Raji (cell line): ENCODE measurements around the gene HBE1.

Experiments
- POLR2A ChIP-seq: IDR thresholded peaks from 2 replicates; pipeline ENCODE4 v1.6.1; 2011; ENCODE audit warnings: low read depth, low read length, control low read depth; ENCODE audit not compliant: insufficient read depth

Gene HBE1

DNA sequence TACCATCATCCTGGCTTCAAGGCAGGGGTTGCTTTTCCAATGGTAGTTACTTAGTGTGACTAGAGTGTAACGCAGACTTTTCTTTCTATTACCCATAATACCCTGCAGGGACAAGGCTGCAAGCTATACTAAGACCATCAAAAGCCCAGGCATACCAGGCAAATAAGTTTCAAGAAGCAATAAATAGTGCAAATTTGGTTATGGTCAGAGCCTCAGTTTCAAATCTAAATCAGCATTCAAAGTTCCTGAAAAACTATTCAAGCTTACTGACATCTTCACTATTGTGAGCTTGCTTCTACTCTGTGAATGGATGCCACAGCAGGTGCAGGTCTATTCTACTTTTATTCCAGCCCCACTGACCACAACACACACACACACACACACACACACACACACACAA lies 40.4 kb downstream of the HBE1 start:
- no peak for TF ChIP-seq POLR2A

DNA sequence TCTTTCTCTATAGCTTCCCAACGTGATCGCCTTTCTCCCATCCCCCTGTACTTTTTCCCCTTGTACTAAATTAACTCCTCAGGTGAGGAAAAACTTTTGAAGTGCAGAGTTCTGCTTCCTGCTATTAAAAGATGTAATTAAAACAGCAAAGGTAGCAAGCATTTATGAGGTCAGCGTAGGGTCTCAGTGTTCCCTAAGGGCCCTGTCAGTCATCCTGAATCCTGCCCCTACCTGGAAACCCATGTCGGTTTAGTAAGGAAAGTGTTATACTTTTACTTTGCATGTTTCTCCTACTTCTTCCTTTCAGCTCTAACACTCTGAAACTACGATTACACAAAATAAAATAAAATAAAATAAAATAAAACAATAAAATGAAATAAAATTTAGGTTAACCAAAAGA lies 41.6 kb downstream of the HBE1 start:
- no peak for TF ChIP-seq POLR2A

DNA sequence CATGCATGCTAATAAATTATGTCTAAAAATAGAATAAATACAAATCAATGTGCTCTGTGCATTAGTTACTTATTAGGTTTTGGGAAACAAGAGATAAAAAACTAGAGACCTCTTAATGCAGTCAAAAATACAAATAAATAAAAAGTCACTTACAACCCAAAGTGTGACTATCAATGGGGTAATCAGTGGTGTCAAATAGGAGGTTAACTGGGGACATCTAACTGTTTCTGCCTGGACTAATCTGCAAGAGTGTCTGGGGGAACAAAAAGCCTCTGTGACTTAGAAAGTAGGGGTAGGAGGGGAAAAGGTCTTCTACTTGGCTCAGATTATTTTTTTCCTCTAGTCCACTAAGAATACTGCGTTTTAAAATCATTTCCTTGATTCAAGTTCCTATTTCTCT lies 42.1 kb downstream of the HBE1 start:
- no peak for TF ChIP-seq POLR2A

DNA sequence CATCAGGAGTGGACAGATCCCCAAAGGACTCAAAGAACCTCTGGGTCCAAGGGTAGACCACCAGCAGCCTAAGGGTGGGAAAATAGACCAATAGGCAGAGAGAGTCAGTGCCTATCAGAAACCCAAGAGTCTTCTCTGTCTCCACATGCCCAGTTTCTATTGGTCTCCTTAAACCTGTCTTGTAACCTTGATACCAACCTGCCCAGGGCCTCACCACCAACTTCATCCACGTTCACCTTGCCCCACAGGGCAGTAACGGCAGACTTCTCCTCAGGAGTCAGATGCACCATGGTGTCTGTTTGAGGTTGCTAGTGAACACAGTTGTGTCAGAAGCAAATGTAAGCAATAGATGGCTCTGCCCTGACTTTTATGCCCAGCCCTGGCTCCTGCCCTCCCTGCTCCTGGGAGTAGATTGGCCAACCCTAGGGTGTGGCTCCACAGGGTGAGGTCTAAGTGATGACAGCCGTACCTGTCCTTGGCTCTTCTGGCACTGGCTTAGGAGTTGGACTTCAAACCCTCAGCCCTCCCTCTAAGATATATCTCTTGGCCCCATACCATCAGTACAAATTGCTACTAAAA lies 42.9 kb downstream of the HBE1 start, which contains the start of gene HBB:
Gene HBB (minus strand): TSS at position 340 of the 579 bp plus-strand sequence. CDS start 50 bp downstream, at position 290.
- TF ChIP-seq POLR2A: no peak

DNA sequence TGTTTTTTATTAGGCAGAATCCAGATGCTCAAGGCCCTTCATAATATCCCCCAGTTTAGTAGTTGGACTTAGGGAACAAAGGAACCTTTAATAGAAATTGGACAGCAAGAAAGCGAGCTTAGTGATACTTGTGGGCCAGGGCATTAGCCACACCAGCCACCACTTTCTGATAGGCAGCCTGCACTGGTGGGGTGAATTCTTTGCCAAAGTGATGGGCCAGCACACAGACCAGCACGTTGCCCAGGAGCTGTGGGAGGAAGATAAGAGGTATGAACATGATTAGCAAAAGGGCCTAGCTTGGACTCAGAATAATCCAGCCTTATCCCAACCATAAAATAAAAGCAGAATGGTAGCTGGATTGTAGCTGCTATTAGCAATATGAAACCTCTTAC lies 44.3 kb downstream of the HBE1 start:
- no peak for TF ChIP-seq POLR2A

DNA sequence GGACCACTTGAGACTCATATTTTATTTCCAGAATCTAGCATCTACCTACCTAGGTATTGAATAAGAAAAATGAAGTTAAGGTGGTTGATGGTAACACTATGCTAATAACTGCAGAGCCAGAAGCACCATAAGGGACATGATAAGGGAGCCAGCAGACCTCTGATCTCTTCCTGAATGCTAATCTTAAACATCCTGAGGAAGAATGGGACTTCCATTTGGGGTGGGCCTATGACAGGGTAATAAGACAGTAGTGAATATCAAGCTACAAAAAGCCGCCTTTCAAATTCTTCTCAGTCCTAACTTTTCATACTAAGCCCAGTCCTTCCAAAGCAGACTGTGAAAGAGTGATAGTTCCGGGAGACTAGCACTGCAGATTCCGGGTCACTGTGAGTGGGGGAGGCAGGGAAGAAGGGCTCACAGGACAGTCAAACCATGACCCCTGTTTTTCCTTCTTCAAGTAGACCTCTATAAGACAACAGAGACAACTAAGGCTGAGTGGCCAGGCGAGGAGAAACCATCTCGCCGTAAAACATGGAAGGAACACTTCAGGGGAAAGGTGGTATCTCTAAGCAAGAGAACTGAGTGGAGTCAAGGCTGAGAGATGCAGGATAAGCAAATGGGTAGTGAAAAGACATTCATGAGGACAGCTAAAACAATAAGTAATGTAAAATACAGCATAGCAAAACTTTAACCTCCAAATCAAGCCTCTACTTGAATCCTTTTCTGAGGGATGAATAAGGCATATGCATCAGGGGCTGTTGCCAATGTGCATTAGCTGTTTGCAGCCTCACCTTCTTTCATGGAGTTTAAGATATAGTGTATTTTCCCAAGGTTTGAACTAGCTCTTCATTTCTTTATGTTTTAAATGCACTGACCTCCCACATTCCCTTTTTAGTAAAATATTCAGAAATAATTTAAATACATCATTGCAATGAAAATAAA lies 44.9 kb downstream of the HBE1 start:
- no peak for TF ChIP-seq POLR2A

DNA sequence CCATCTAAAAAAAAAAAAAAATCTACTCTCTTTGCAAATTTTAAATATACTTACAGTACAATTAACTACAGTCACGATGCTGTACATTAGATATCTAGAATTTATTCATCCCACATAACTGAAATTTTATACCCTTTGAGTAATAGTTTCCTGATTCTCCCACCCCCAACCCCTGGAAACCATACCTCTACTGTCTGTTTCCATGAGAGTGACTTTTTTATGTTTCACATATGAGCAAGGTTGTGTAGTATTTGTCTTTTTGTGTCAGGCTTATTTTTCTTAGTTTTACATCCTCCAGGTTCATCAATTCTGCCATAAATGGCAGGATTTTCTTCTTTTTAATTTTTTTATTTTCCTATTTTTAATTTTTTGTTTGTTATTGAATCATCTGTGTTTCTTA lies 46.1 kb downstream of the HBE1 start:
- no peak for TF ChIP-seq POLR2A

DNA sequence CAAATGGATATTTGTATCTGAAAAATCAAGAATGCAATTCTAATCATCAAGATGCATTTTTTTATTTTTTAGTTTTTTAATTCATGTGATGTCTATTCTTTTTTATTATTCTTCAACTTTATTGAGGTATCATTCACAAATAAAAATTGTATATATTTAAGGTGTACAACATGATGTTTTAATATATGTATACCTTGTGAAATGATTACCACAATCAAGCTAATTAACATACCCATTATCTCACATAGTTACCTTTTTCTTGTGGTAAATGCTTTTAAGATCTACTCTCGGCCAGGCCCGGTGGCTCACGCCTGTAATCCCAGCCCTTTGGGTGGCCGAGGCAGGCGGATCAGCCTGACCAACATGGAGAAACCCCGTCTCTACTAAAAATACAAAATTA lies 46.6 kb downstream of the HBE1 start:
- no peak for TF ChIP-seq POLR2A
